Neural crest cell (in vitro differentiated cells): ENCODE data around the gene HDGFL2. TPM values are rescaled to one million over a fixed set of nuclear protein-coding genes. Genes with fewer than 3 reads are reported as not detected.

Experiments
- DNase-seq: peaks from one replicate; pipeline ENCODE4 v3.0.0; 2021; ENCODE audit warnings: low read depth, mixed read lengths, low spot score
- H3K27ac Mint-ChIP-seq: one replicate; pipeline ENCODE4 v1.8.0; 2021; ENCODE audit warnings: mild to moderate bottlenecking, mixed read lengths; ENCODE audit not compliant: unreplicated experiment
- H3K27me3 Mint-ChIP-seq: 2 replicates; pipeline ENCODE4 v1.8.0; 2021; ENCODE audit warnings: low read depth, mild to moderate bottlenecking, mixed read lengths
- H3K36me3 Mint-ChIP-seq: 2 replicates; pipeline ENCODE4 v1.8.0; 2021; ENCODE audit warnings: low read depth, mild to moderate bottlenecking, mixed read lengths
- H3K4me1 Mint-ChIP-seq: 2 replicates; pipeline ENCODE4 v1.8.0; 2021; ENCODE audit warnings: mixed read lengths
- H3K4me3 Mint-ChIP-seq: one replicate; pipeline ENCODE4 v1.8.0; 2021; ENCODE audit warnings: mild to moderate bottlenecking, mixed read lengths
- H3K9me3 Mint-ChIP-seq: 2 replicates; pipeline ENCODE4 v1.8.0; 2021; ENCODE audit warnings: mixed read lengths
- total RNA-seq: library from RNA; stranded (reverse); gene quantifications from 2 replicates; pipeline ENCODE4 v1.2.1, GENCODE V29; 2021
- TF ChIP-seq, protein P1 (sequence below): fragments of 200-600 bp; sonication (generic); conservative IDR thresholded peaks from 2 replicates; pipeline ENCODE4 v1.5.0; 2021; ENCODE audit warnings: antibody characterized with exemption, mild to moderate bottlenecking

HDGFL2 gene
- total RNA-seq, 1 donor from 2014 or later = 110 TPM

DNA sequence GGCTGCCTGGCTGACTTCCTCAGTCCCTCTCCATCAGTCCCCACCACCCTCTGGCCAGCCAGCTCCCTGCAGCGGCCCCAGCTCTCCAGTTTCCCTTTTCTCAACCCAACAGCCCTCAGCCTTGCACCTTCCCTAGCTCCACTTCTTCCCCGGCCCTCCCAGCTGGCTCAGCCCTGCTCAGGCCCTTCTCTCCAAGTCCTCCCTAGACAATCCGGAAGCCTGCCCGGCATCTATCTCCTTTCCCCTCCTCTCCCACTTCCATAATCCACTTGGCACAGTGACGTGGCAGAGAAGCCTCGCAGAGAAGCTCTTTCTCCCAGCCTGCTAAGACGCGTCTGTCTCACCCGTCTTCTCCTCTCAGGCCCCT lies 15.6 kb upstream of the HDGFL2 start:
- peaks cover 12% of the 10 kb centered on the region for H3K4me1 Mint-ChIP-seq
- H3K9me3 Mint-ChIP-seq = no peaks in the 10 kb centered on the region
- peak overlapping the region; percentile 97 for H3K27ac Mint-ChIP-seq
- peak overlapping the region; percentile 93 for H3K4me3 Mint-ChIP-seq
- no peaks in the 10 kb centered on the region for H3K36me3 Mint-ChIP-seq
- TF ChIP-seq, protein P1, sequence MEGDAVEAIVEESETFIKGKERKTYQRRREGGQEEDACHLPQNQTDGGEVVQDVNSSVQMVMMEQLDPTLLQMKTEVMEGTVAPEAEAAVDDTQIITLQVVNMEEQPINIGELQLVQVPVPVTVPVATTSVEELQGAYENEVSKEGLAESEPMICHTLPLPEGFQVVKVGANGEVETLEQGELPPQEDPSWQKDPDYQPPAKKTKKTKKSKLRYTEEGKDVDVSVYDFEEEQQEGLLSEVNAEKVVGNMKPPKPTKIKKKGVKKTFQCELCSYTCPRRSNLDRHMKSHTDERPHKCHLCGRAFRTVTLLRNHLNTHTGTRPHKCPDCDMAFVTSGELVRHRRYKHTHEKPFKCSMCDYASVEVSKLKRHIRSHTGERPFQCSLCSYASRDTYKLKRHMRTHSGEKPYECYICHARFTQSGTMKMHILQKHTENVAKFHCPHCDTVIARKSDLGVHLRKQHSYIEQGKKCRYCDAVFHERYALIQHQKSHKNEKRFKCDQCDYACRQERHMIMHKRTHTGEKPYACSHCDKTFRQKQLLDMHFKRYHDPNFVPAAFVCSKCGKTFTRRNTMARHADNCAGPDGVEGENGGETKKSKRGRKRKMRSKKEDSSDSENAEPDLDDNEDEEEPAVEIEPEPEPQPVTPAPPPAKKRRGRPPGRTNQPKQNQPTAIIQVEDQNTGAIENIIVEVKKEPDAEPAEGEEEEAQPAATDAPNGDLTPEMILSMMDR = no peak
- peaks cover 10% of the 10 kb centered on the region for H3K27me3 Mint-ChIP-seq
- no peak for DNase-seq

DNA sequence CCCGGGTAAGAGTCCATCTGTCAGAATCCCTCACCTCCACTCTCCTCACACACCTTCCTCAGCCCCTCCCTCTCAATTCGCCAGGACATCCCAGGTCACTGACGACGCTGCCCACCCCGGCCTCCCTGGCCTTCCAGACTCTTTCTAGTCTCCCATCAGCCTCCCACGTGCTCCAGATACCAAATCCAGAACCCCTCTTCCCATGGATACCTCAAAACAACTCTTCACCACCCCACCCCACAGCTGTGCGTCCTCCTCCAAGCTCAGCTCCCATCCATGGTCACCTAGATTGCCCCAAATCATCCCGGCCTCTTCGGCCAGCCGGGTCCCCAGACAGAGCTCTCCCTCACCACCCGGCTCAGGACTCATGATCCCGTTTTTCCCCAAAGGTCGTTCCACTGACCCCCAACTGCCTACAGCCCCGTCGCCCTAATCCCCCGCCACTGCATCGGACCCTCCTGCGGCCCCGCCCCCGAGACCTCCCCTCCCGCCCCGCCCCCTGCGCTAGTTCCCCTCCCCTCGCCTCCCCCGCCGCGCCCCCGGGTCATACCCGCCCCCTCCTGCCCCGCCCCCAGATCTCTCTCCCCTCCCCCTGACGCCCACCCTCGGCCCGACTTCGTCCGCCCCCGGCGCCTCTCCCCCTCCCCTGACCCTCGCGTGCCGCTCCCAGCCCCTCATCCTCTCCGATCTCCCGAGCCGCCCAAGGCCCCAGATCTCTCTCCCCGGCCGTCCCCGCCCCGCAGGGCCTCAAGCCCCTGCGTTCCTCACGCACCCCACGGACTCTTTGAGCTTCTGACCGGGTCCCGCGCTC lies 15.0 kb upstream of the HDGFL2 start:
- Mint-ChIP-seq H3K36me3 (no peaks in the 10 kb centered on the region), H3K27me3 (peaks cover 10% of the 10 kb centered on the region), H3K27ac (peak overlapping the region; percentile 97), H3K4me1 (peaks cover 12% of the 10 kb centered on the region), H3K9me3 (no peaks in the 10 kb centered on the region), H3K4me3 (peak overlapping the region; percentile 93)
- DNase-seq = peak; percentile 66
- TF ChIP-seq, protein P1 = no peak

DNA sequence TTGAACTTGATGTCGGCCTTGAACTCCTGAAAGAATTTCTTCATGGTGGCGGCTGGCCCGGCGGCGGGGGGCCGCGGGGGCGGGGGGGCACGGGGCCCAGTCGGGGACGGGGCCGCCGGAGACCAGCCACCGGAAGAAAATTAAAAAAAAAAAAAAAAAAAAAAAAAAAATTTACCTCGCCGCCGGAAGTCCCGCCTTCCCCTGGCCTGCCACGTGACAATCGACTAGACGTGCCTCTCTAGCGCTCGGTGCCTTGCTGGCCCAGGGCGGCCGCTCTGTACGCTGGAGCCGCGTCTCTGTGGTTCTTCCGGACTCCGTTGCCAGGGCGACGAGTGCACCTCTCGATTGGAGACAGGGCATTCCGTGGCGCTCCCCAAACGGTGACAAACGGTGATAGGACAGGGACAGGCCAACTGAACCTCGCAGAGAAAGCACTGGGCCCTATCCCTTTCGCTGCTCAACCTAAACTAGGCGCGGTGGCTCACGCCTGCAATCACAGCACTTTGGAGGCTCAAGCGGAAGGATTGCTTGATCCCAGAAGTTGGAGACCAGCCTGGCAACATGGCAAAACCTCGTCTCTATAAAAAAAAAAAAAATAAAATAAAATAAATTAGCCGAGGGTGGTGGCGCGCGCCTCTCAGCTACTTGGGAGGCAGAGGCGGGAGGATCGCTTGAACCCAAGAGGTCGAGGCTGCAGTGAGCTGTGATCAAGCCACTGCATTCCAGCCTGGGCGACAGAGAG lies 14.3 kb upstream of the HDGFL2 start, which contains the start of gene UBXN6:
Gene UBXN6 (minus strand): TSS at position 141 of the 742 bp plus-strand sequence. CDS start 97 bp downstream, at position 44.
- Mint-ChIP-seq H3K27me3 (peaks cover 10% of the 10 kb centered on the region), H3K4me1 (peaks cover 12% of the 10 kb centered on the region), H3K9me3 (no peaks in the 10 kb centered on the region), H3K36me3 (no peaks in the 10 kb centered on the region), H3K27ac (peak within 1 kb of the TSS; percentile 97), H3K4me3 (peak within 1 kb of the TSS; percentile 93)
- DNase-seq = peak; percentile 97
- TF ChIP-seq, protein P1 = no peak

DNA sequence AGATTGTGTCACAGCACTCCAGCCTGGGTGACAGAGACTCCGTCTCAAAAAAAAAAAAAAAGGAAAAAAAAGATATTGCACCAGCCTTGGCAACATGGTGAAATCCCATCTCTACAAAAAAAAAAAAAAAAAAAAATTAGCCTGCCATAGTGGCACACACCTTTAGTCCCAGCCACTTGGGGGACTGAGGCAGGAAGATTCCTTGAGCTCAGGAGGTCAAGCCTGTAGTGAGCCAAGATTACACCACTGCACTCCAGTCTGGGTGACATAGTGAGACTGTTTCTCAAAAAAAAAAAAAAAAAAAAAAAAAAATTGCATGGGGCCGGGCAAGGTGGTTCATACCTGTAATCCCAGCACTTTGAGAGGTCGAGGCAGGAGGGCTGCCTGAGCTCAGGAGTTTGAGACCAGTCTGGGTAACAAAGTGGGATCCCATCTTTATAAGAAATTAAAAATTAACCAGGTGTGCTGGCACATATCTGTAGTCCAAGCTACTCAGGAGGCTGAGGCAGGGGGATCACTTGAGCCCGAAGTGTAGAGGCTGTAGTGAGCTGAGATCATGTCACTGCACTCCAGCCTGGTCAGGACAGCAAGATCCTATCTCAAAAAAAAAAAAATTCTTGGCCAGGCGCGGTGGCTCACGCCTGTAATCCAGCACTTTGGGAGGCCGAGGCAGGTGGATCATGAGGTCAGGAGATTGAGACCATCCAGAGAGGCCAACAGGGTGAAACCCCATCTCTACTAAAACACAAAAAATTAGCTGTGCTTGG lies 7.1 kb upstream of the HDGFL2 start:
- no peaks in the 10 kb centered on the region for H3K36me3 Mint-ChIP-seq
- H3K27ac Mint-ChIP-seq = no peak overlapping the region
- TF ChIP-seq, protein P1 = no peak
- no peaks in the 10 kb centered on the region for H3K4me1 Mint-ChIP-seq
- no peak overlapping the region for H3K4me3 Mint-ChIP-seq
- H3K27me3 Mint-ChIP-seq = no peaks in the 10 kb centered on the region
- no peaks in the 10 kb centered on the region for H3K9me3 Mint-ChIP-seq
- no peak for DNase-seq

DNA sequence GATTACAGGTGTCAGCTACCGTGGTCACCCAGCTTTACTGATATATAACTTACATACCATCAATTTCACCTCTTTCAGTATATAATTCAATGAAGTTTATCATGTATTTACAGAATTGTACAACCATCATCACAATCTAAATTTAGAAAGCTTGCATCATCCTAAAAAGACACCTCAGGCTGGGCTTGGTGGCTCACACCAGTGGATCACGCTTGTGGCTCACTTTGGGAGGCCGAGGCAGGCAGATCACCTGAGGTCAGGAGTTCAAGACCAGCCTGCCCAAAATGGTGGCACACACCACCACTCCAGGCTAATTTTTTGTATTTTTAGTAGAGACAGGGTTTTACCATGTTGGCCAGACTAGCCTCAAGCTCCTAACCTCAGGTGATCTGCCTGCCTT lies 4.3 kb upstream of the HDGFL2 start:
- no peak for DNase-seq
- H3K9me3 Mint-ChIP-seq = no peaks in the 10 kb centered on the region

More for the DNA sequence above, 4.3 kb upstream of the HDGFL2 start:
- no peak overlapping the region for H3K27ac Mint-ChIP-seq
- H3K4me3 Mint-ChIP-seq = no peak overlapping the region
- H3K4me1 Mint-ChIP-seq = peaks cover 5% of the 10 kb centered on the region
- TF ChIP-seq, protein P1 = no peak
- H3K36me3 Mint-ChIP-seq = no peaks in the 10 kb centered on the region
- no peaks in the 10 kb centered on the region for H3K27me3 Mint-ChIP-seq
